NCI-H345 treated with DMSO at 0.1 percent for 48 hours (cell line): ENCODE data around the gene ENTR1.

Source experiments
- DNase-seq: peaks from one replicate; lab custom pipeline; 2025; ENCODE audit not compliant: unreplicated experiment; lab: John Stamatoyannopoulos, UW

Gene ENTR1, protein sequence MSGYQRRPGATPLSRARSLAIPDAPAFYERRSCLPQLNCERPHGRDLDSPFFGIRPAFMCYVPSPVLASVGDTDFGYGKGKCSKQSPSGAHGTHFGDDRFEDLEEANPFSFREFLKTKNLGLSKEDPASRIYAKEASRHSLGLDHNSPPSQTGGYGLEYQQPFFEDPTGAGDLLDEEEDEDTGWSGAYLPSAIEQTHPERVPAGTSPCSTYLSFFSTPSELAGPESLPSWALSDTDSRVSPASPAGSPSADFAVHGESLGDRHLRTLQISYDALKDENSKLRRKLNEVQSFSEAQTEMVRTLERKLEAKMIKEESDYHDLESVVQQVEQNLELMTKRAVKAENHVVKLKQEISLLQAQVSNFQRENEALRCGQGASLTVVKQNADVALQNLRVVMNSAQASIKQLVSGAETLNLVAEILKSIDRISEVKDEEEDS

GRCh38 chr9:136410500-136411287 lies at the start of gene ENTR1, which contains the start of gene PMPCA:
Gene ENTR1, minus strand, starts transcription at chr9:136410614. Its CDS starts 217 bp downstream, at chr9:136410397.
Gene PMPCA, plus strand, starts transcription at chr9:136410658. Its CDS starts 11 bp downstream, at chr9:136410669.
- DNase-seq = peak; percentile 60

GRCh38 chr9:136459425-136459824 lies 49.0 kb upstream of the ENTR1 start:
- DNase-seq = no peak

DNA sequence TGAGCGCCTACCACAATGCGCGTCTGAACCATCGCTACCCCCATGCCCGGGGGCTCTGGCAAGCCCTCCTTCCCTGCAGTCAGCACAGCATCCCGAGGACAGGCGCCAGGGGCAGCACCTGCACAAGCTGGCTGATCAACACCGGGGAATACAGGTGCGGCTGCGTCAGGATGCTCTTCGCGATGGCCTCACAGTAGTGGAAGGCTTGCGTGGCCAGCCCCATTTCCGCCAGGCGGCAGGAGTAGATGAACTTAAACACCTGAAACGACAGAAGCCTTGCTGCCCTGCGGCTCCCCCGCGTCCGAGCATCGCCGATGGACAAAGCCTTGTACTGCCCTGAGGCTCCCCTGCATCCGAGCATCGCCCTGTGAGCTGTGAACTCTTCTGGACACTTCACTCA lies 46.9 kb upstream of the ENTR1 start:
- no peak for DNase-seq

- DNase-seq = no peak
Observed at GRCh38 chr9:136456258-136456657, 45.8 kb upstream of the ENTR1 start.

- DNase-seq = no peak
Observed at GRCh38 chr9:136455043-136456002, 44.9 kb upstream of the ENTR1 start.

GRCh38 chr9:136454026-136454796 lies 43.8 kb upstream of the ENTR1 start:
- DNase-seq = no peak

GRCh38 chr9:136453326-136453725 lies 42.9 kb upstream of the ENTR1 start:
- DNase-seq = no peak

GRCh38 chr9:136451221-136451877 lies 40.9 kb upstream of the ENTR1 start:
- no peak for DNase-seq

DNA sequence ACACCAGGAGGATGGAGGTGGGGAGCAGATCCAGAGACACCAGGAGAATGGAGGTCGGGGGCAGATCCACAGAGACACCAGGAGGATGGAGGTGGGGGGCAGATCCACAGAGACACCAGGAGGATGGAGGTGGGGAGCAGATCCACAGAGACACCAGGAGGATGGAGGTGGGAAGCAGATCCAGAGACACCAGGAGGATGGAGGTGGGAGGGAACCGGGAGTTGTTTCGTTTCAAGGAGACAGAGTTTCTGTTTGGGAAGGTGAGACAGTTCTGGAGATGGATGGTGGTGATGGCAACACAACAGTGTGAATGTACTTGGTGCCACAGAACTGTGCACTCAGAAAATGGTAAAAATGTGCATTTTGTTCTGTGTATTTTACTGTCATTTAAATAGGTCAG lies 38.2 kb upstream of the ENTR1 start:
- DNase-seq = no peak

GRCh38 chr9:136447173-136447778 lies 36.9 kb upstream of the ENTR1 start:
- no peak for DNase-seq

DNA sequence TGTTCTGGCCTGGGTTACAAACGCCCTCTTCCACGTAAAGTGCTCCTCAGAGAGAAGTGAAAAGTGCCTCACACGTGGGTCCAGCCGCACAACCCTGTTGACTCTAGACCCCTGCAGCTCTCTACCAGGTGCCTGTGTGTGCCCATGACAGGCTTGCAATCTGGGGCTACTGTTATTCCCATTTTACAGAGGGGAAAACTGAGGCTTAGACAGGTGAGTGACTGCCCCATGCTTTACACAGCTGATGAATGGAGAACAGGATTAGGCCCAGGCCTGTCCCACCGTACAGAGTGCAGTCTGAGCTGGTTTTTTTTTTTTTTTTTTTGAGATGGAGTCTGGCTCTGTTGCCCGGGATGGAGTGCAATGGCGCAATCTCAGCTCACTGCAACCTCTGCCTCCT lies 35.4 kb upstream of the ENTR1 start:
- no peak for DNase-seq

DNA sequence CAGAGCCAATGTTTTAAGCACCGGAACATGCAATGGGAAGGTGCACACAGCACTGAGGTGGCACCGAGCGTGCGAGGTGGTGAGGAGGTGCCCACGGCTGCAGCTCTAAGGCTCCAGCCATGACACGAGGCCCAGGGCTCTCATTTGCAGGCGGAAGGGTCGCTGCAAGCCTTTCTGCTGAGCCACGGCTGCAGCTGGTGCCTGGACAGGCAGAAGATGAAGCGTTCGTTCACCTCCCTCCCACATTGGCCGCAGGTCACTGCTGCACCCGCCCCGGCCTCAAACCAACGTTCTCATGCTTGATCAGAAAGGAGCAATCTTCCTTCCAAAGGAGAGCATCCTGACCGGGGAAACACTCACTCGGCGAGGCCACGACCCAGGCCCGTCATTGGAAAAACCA lies 33.7 kb upstream of the ENTR1 start:
- no peak for DNase-seq

GRCh38 chr9:136443687-136444086 lies 33.3 kb upstream of the ENTR1 start:
- DNase-seq = no peak

DNA sequence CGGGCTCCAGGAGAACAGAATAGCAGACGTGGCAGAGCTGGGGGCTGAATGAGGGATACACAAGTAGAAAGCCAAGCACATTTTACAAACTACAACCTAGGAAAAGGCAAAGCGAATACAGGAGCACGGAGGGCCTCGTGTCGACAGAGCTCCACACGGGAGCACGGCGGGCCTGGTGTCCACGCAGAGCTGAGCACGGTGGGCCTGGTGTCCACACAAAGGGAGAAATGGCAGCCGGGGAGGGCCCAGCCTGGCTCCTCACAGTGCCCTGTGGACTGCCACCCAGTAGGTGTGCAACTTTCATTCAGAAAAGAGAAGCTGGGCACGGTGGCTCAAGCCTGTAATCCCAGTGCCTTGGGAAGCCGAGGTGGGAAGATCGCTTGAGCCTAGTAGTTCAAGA lies 32.7 kb upstream of the ENTR1 start:
- DNase-seq = no peak

GRCh38 chr9:136442265-136442664 lies 31.9 kb upstream of the ENTR1 start:
- no peak for DNase-seq

DNA sequence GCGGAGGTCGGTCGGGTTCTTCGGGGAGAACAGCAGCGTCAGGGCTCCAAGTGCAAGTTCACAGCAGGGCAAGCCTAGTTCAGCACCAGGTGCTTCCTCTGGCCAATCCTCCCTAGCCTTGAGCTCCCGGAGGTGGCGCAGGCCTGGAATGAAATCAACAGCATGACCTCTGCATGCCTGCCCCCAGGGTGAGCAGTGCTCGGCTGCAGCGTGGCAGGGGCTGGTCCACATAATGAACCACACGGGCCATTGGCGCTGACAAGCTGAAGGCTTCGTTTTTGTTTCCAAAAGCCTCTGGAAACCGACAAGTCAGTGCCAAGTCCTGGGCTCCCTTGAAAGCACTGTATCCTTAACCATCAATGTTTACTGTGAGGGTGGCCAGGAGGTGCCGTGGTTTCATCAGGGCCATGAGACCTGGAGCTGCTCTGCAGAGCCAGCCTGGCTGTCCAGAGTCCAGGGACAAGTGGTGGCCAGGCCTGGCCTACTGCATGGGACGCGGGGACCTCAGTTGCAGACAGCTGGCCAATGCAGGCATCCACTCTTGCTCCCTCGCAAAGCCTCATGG lies 31.3 kb upstream of the ENTR1 start:
- DNase-seq = no peak

GRCh38 chr9:136441191-136441680 lies 30.8 kb upstream of the ENTR1 start:
- no peak for DNase-seq

- peak; percentile 19 for DNase-seq
Observed at GRCh38 chr9:136439481-136440408, 29.3 kb upstream of the ENTR1 start, which contains the start of gene INPP5E. Gene INPP5E, minus strand, starts transcription at chr9:136439845. Its CDS starts 426 bp downstream, at chr9:136439419.
